ENCODE results near the gene CDC42SE2.

The CDC42SE2 gene

DNA sequence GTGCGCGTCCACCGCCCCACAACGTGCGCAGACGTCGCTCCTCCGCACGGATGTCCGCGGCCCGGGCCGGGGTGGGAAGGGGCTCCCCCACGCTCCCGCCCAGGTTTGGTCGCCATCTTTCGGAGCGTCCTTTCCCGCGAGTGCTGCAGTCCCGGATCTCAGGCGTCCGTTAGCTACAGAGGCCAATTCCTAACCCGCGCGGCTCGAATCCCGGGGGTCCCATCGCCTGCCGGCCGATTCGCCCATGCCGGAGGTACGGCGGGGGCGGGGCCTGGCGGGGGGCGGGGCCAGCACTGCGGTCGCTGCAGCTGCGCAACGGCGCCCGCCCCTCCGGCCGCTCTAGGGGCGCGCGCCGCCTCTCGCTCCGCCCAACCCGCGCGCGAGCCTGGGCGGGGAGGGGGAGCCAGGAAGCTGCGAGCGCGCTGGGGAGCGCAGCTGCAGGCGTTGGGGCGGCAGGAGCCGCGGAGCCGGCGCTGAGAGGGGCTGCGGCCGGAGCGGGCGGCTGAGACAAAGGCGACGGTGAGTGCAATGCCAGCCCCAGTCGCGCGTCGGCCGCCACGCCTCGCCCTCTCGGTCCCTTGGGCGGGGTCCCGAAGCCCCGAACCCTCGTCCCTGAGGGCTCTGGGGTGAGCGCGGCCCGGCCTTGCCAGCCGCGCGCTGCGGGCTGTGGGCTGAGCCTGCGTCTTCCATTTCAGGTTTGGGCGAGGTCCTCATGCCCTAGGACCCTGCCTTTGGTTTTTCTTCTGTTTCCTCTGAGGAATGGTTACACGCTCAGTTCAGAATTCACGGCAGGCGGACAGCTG is at the start of gene CDC42SE2:
Gene CDC42SE2, plus strand, starts transcription at position 406 of the 803 bp plus-strand sequence. CDS start 95,441 bp downstream, outside the sequence.
- peak; percentile 84 for DNase-seq (ENCODE audit: low read depth)

- DNase-seq (ENCODE audit: low read depth), result no peak
Measured at GRCh38 chr5:131214609-131215227, 49.1 kb upstream of the CDC42SE2 start.

DNA sequence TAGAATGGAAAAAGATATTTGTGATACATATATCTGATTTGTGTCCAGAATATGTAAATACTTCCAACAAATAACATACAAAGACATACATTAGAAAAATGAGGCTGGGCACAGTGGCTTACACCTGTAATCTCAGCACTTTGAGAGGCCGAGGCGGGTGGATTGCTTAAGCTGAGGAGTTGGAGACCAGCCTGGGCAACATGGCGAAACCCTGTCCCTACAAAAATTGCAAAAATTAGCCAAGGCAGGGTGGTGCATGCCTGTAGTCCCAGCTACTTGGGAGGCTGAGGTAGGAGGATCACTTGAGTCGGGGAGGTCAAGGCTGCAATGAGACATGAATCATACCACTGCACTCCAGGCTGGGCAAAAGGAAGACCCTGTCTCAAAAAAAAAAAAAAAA is 46.1 kb upstream of the CDC42SE2 start:
- DNase-seq (ENCODE audit: low read depth), result no peak

DNA sequence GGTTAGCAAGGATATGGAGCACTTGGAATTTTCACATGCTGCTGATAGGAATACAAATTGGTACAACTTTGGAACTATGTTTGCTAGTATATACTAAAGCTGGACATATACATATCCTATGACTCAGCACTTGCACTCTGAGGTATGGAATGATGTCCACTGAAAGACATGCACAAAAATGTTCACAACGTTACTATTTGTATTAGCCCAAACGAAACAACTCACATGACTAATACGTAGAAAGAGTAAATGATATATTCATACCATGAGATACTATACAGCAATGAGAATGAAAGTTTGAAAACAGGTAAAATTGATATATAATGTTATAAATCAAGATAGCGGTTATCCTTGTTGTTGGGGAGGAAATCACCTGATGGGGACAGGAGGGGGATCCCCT is 45.5 kb upstream of the CDC42SE2 start:
- no peak for DNase-seq (ENCODE audit: low read depth)

DNA sequence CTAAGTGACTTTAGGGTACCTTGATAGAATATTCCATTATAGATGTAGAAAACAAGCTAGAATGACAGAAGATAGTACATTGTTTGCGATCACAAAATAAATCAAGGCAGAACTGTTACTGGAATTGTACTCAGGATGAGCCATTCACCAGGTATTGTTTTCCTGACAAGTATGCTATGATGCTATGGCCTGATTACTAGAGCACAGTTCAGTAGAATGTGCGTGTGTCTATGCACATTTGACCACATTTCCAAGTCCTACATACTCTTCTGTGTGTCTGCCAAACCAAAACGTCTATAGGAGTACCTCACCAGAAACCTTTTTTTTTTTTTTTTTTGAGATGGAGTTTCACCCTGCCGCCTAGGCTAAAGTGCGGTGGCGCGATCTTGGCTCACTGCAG is 43.3 kb upstream of the CDC42SE2 start:
- DNase-seq (ENCODE audit: low read depth), result no peak

DNA sequence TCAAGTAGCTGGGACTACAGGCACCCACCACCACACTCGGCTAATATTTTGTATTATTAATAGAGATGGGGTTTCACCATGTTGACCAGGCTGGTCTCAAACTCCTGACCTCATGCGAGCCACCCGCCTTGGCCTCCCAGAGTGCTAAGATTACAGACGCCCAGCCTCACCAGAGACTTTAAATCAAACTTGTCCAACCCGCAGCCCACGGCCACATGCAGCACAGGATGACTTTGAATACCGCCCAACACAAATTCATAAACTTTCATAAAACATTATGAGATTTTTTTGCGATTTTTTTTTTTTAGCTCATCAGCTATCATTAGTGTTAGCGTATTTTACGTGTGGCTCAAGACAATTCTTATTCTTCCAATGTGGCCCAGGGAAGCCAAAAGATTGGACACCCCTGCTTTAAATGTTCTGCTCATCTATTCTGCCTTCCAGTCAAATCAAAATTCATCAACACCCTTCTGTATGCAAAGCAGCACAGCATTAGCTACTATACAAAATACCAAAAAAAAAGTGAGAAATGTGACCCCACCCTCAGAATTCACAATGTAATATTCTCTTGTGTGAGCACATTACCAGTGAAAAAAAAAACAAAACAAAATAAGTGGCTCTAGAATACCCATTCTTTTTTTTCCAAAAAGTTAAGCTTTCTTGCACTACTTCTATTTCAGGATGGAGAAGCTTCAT is 42.7 kb upstream of the CDC42SE2 start:
- DNase-seq (ENCODE audit: low read depth), result no peak

DNA sequence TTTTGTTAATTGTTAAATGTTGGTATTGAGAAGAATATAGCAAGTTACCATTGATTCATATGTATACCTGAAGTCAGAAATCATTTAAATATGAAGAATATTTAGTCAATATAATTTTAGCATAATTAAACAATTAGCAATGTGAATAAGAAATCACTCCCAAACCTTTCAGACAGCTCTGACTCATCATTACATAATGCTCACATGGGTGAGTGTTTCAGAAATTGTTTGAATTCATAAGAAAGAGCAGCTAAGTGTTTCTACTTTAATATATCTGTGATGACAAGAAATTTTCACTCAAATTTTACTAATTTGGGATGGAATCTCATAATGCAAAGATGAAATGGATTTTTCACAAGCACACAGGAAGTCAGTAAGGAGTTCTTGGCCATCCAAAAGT is 42.0 kb upstream of the CDC42SE2 start:
- no peak for DNase-seq (ENCODE audit: low read depth)

DNA sequence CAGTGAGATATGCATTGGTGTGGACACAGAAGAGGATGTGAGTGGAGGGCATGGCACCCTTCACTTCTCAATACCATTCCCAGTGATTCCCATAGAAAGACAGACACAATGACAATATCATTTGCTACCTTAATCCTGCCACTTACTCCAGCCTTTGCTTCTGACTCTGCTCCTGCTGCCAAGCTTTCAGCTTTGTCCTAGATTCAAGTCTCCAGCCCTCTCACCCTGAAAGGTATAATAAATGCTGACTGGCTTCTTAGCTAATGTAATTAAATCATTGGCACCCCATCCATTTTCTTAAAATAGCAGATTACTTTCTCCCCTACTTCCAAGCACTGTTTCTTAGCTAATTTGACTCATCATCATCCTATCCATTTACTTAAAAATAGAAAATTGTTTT is 41.1 kb upstream of the CDC42SE2 start:
- DNase-seq (ENCODE audit: low read depth), result no peak

GRCh38 chr5:131223751-131224386 is 40.0 kb upstream of the CDC42SE2 start:
- no peak for DNase-seq (ENCODE audit: low read depth)

- DNase-seq (ENCODE audit: low read depth), result no peak
Measured at GRCh38 chr5:131224387-131225201, 39.3 kb upstream of the CDC42SE2 start.

DNA sequence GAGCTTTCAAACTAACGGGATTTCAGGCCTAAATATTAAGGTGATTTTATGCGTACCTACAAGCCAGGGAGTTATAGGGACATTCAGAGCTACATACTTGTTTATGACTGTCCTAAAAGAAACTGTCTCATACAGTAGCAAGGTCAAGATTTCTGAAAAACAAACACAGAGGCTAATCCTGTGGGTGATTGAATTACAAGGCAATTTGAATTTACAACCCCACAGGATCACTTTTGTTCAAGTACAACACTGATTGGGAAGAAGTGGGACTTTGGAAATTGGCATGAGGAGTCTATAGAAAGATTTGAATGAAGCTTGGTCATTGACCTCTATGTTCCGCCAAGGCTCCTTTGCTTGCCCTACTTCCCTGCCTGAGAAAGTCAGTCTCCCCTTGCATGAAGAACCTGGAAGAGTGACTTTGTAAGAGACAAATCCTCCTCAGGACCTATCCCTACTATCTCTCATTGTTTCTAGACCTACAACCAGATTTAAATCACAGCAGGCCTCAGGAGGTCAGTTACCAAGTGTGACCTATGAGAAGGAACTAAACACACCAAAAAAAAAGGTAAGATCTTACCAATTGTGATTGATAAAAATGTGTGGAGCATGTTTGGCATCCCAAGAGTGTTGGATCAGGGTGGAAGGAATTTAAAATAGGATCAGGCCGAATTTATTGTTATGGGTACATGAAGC is 38.4 kb upstream of the CDC42SE2 start:
- no peak for DNase-seq (ENCODE audit: low read depth)

GRCh38 chr5:131226899-131227298 is 37.0 kb upstream of the CDC42SE2 start:
- DNase-seq (ENCODE audit: low read depth), result no peak

GRCh38 chr5:131228646-131229045 is 35.2 kb upstream of the CDC42SE2 start:
- peak; percentile 14 for DNase-seq (ENCODE audit: low read depth)

DNA sequence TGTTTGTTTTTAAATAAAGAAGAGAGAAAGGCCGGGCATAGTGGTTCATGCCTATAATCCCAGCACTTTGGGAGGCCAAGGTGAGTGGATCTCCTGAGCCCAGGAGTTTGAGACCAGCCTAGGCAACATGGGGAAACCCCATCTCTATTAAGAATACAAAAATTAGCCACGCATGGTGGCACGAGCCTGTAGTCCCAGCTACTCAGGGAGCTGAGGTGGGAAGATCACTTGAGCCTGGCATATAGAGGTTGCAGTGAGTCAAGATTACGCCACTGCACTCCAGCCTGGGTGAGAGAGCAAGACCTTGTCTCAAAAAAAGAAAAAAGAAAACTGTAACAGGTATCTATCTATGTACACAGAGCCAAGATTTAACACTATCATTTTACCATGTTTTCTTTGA is 34.2 kb upstream of the CDC42SE2 start:
- DNase-seq (ENCODE audit: low read depth), result no peak

GRCh38 chr5:131230406-131230805 is 33.4 kb upstream of the CDC42SE2 start:
- DNase-seq (ENCODE audit: low read depth), result no peak

DNA sequence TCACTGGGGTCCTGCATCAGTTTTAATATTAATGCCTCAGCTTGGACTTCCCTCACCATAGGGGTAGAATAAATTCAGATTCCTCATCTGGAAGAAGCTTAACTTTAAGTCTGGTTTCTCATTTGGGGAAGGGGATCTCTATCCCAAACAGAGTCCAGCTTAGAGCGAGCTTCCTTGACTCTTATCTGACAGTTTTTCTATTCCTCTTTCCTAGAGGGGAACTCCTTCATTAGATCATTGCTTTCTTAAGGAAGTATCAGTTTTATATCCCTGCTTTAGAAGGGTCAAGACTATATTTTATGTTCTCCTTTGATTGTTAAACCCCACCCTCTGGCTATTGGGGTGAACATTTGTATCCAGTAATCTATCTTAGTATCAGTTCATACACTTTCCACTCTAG is 24.2 kb upstream of the CDC42SE2 start:
- DNase-seq (ENCODE audit: low read depth), result no peak

DNA sequence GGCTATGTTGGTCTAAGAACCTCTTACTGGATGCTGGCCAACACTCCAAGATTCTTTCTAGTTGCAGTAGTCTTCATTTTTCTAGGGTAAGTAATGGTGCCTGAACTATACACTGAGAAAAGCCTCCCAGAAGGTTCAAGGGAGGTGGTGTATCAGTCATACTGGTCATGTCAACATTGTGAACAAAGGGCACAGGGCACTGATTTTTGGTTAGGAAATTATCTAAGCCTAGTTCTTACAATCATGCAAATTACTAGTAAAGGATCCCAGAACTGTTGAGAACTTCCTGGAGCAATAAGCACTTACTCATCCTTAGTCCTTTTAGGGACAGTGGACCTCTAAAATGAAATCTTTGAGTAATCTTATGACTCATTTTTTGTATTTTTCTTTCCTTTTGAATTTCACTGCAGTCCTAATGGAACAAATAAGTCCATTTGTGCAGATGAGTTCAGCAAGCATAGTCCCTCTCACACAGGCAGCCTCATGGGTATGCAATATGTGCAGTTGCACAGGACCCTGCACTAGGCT is 21.1 kb upstream of the CDC42SE2 start:
- peak; percentile 84 for DNase-seq (ENCODE audit: low read depth)

DNA sequence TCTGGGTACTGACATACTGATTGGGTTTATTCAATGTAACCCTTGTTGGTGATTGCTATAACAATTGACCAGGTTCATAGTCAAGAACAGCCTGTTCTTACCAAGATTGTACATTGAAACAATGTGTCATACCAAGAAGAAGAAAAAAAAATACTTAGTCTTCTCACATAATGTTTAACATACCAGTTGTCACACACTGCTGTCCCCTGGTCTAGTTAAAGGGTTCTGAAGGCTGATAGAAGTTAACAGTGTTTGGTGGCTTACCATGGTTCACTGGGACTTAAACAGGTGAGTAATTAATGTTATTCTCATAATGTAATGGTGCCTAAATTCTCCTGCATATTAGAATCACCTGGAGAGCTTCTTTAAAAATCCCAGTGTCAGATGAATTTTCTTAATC is 18.5 kb upstream of the CDC42SE2 start:
- no peak for DNase-seq (ENCODE audit: low read depth)

- DNase-seq (ENCODE audit: low read depth), result no peak
Measured at GRCh38 chr5:131245948-131246347, 17.9 kb upstream of the CDC42SE2 start.

GRCh38 chr5:131246504-131246903 is 17.3 kb upstream of the CDC42SE2 start:
- DNase-seq (ENCODE audit: low read depth), result no peak
